ENCODE measurements around the gene MORC3. TPM values are rescaled to one million over a fixed set of nuclear protein-coding genes. Genes with fewer than 3 reads are reported as not detected.
"Not testable (repeated sequence)": the region's sequence is repeated elsewhere in the genome, so short reads cannot be mapped to it uniquely, and the experiment has no call there.

MORC3 gene
- total RNA-seq, 2 experiments from 2014 or later = 26.7 to 28.6 TPM

DNA sequence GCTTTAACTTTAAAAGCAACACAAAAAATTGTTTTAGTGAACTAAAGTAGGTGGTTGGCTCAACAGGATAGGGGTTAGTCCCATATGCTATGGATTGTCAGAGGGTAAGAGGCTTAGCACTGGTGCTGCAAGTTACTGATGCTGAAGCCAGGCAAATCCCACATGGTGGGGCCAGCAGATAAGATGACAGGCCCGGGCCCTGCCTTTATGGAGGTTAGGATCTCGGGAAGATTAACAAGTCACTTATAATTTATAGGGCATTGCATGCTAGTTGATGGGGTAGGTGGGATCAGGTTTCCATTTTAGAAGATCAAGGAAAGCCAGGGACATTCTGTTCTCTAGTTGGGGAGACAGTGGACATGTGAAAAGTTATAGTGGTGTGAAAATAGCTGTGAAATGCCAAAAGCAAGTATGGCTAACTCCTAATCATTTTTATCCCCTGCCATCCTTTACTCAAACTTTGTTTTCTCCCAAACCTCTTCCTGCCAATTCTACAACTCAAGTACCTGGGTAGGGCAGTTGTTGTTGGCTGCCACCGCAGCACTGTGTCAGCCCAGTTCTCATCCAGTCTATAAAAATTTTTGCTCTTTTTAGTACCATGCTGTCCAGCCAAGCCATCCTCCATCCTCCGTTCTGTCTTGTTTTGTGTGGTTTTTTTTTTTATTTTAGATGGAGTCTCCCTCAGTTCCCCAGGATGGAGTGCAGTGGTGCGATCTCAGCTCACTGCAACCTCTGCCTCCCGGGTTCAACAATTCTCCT lies 75.5 kb downstream of the MORC3 start:
- H3K4me3 Mint-ChIP-seq = no peak overlapping the region
- CTCF ChIA-PET = interaction anchor here (1.8 kb wide), 1 partner anchor 254 kb away, joined by 3 read pairs; no protein-coding TSS in a partner anchor
- no peak overlapping the region for H3K27ac Mint-ChIP-seq
- peaks cover 4% of the 10 kb centered on the region for H3K9me3 Mint-ChIP-seq
- peaks cover 64% of the 10 kb centered on the region for H3K36me3 Mint-ChIP-seq (ENCODE audit: low read depth)
- intact Hi-C loops (cut with micrococcal nuclease) = no loop called here
- H3K4me1 Mint-ChIP-seq (ENCODE audit: low read depth) = no peaks in the 10 kb centered on the region
- DNase-seq = no peak
- no peaks in the 10 kb centered on the region for H3K27me3 Mint-ChIP-seq (ENCODE audit: low read depth)

DNA sequence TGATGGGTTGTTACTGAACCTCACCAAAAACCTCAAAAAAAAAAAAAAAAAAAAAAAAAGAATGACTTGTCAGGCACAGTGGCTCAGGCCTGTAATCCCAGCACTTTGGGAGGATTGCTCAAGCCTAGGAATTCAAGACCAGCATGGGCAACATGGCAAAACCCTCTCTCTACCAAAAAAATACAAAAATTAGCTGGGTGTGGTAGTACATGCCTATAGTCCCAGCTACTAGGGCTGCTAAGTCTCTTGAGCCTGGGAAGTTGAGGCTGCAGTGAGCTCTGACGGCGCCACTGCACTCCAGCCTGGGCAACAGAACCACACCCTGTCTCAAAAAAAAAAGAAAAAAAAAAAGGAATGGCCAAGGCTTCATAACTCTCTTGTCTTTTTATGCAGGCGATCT lies 76.3 kb downstream of the MORC3 start:
- intact Hi-C loops (cut with micrococcal nuclease) = no loop called here
- no peak for DNase-seq
- H3K9me3 Mint-ChIP-seq = peaks cover 4% of the 10 kb centered on the region
- CTCF ChIA-PET = interaction anchor here (1.8 kb wide), 1 partner anchor 255 kb away, joined by 3 read pairs; no protein-coding TSS in a partner anchor
- H3K4me1 Mint-ChIP-seq (ENCODE audit: low read depth) = no peaks in the 10 kb centered on the region
- H3K27ac Mint-ChIP-seq = no peak overlapping the region
- no peak overlapping the region for H3K4me3 Mint-ChIP-seq
- H3K27me3 Mint-ChIP-seq (ENCODE audit: low read depth) = no peaks in the 10 kb centered on the region
- peaks cover 62% of the 10 kb centered on the region for H3K36me3 Mint-ChIP-seq (ENCODE audit: low read depth)

DNA sequence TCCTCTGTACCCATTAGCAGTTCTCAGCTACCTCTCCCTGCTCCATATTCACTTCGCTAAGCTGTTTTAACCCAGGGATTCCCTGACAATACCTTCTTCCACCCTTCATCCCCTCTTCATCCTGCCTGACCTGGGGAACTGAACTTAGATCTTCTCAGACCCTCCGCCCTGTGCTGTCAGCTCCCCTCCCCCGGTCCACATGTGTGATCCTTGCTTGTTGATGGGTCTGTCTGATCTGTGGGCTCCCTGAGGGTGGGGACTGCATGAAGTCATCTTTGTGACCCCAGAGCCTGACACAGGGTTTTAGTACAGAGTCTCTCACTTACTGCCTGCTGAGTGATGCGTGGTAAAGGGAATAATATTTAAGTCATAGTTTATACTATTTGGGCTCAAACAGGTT lies 77.0 kb downstream of the MORC3 start:
- H3K4me1 Mint-ChIP-seq (ENCODE audit: low read depth) = no peaks in the 10 kb centered on the region
- H3K9me3 Mint-ChIP-seq = peaks cover 3% of the 10 kb centered on the region
- peaks cover 58% of the 10 kb centered on the region for H3K36me3 Mint-ChIP-seq (ENCODE audit: low read depth)
- H3K27me3 Mint-ChIP-seq (ENCODE audit: low read depth) = no peaks in the 10 kb centered on the region
- intact Hi-C loops (cut with micrococcal nuclease) = no loop called here
- H3K4me3 Mint-ChIP-seq = no peak overlapping the region
- no peak for DNase-seq
- no peak overlapping the region for H3K27ac Mint-ChIP-seq
- CTCF ChIA-PET = interaction anchor here (1.8 kb wide), 1 partner anchor 255 kb away, joined by 3 read pairs; no protein-coding TSS in a partner anchor

DNA sequence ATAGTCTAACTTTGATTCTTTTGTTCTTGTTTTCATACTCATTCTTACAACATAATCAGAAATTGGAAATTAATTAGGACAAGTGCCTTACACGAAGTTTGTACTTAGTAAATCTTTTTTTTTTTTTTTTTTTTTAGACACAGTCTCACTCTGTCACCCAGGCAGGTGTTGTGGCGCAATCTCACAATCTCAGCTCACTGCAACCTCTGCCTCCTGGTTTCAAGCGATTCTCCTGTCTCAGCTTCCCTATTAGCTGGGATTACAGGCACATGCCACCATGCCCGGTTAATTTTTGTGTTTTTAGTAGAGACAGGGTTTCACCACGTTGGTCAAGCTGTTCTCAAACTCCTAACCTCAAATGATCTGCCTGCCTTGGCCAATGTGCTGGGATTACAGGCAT lies 77.6 kb downstream of the MORC3 start:
- CTCF ChIA-PET = interaction anchor here (1.8 kb wide), 1 partner anchor 256 kb away, joined by 3 read pairs; no protein-coding TSS in a partner anchor
- no peak overlapping the region for H3K27ac Mint-ChIP-seq
- H3K4me3 Mint-ChIP-seq = no peak overlapping the region
- intact Hi-C loops (cut with micrococcal nuclease) = no loop called here
- H3K27me3 Mint-ChIP-seq (ENCODE audit: low read depth) = no peaks in the 10 kb centered on the region
- H3K36me3 Mint-ChIP-seq (ENCODE audit: low read depth) = peaks cover 54% of the 10 kb centered on the region
- H3K9me3 Mint-ChIP-seq = no peaks in the 10 kb centered on the region
- DNase-seq = no peak
- no peaks in the 10 kb centered on the region for H3K4me1 Mint-ChIP-seq (ENCODE audit: low read depth)

DNA sequence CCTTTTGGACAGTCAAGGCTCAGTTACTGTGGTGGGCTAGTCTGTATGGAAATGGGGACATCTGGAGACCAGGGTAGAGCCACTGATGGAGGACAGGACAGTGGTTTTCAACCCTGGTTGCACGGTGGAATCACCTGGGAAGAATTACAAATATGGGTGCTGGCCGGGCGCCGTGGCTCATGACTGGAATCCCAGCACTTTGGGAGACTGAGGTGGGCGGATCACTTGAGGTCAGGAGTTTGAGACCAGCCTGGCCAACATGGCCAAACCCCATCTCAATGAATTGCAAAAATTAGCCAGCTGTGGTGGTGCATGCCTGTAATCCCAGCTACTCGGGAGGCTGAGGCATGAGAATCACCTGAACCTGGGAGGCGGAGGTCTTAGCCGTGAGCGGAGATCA lies 79.7 kb downstream of the MORC3 start:
- H3K4me1 Mint-ChIP-seq (ENCODE audit: low read depth); H3K4me3 Mint-ChIP-seq; intact Hi-C loops (cut with micrococcal nuclease); H3K27me3 Mint-ChIP-seq (ENCODE audit: low read depth); DNase-seq; H3K9me3 Mint-ChIP-seq; H3K27ac Mint-ChIP-seq: not testable (repeated sequence)
- peaks cover 46% of the 10 kb centered on the region for H3K36me3 Mint-ChIP-seq (ENCODE audit: low read depth)
- CTCF ChIA-PET = interaction anchor here (0.7 kb wide), 1 partner anchor 41 kb away, joined by 3 read pairs; no protein-coding TSS in a partner anchor

DNA sequence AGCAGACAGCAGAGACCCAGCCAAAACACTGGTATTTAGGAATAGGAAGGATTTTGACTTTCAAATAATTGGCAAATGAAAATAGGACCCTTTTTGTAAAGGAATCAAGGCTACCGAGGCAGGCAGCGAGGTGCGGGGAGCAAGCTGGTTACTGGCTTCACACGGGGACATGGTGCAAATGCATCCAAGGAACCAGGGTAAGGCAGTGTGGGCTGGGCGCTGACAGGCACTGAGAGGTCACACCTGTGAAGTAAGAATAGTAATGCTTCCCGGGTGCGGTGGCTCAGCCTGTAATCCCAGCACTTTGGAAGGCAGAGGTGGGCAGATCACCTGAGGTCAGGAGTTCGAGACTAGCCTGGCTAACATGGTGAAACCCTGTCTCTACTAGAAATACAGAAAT lies 80.7 kb downstream of the MORC3 start:
- no peaks in the 10 kb centered on the region for H3K9me3 Mint-ChIP-seq
- DNase-seq = no peak
- H3K27ac Mint-ChIP-seq = no peak overlapping the region
- H3K36me3 Mint-ChIP-seq (ENCODE audit: low read depth) = peaks cover 43% of the 10 kb centered on the region
- no peak overlapping the region for H3K4me3 Mint-ChIP-seq
- intact Hi-C loops (cut with micrococcal nuclease) = no loop called here
- H3K4me1 Mint-ChIP-seq (ENCODE audit: low read depth) = no peaks in the 10 kb centered on the region
- H3K27me3 Mint-ChIP-seq (ENCODE audit: low read depth) = no peaks in the 10 kb centered on the region
- CTCF ChIA-PET = no interaction called here

DNA sequence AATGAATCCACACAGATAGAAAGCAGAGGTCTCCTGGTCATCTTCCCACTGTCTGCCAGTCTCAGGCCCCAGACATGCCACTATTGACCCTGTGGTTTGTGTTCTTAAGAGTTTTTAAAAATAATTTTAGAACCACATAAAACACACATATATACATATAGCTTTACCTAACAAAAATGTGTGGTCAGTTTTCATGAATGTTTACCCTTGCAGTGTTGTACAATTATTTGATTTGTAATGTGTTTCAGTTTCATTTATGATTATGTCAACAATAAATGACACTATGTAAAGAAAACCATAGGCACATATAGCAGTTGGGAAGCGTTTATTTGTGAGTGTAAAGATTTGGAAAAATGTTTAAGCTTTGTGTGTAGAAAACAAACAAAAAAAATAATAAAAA lies 82.3 kb downstream of the MORC3 start:
- Mint-ChIP-seq H3K9me3 (no peaks in the 10 kb centered on the region), H3K36me3 (ENCODE audit: low read depth) (peaks cover 38% of the 10 kb centered on the region), H3K4me3 (no peak overlapping the region), H3K27me3 (ENCODE audit: low read depth) (no peaks in the 10 kb centered on the region), H3K27ac (no peak overlapping the region), H3K4me1 (ENCODE audit: low read depth) (no peaks in the 10 kb centered on the region)
- no peak for DNase-seq
- intact Hi-C loops (cut with micrococcal nuclease) = no loop called here
- CTCF ChIA-PET = interaction anchor here (0.9 to 1.0 kb wide), 2 partner anchors 11 to 17 kb away, joined by 3 to 4 read pairs; no protein-coding TSS in a partner anchor

DNA sequence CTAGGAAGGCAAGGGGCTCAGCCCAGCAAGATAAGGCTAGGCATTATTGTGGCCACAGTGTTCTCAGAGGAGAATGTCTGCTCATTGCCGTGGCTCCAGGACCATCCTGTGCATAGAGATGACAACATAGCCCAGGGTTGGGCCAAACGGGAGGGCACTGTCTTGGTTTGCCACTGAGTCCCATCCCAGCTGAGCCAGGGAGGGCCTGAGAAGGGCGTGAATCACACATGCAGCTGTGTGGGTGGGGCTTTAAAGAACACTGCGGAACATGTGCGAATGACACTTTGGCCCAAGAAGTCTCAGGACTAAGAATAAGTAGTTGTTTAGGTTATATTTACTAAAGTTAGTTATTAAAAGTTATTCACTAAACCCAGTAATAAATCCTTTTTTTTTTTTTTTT lies 83.7 kb downstream of the MORC3 start:
- Mint-ChIP-seq H3K27me3 (ENCODE audit: low read depth) (no peaks in the 10 kb centered on the region), H3K36me3 (ENCODE audit: low read depth) (peaks cover 43% of the 10 kb centered on the region), H3K27ac (no peak overlapping the region), H3K4me1 (ENCODE audit: low read depth) (no peaks in the 10 kb centered on the region), H3K4me3 (no peak overlapping the region), H3K9me3 (no peaks in the 10 kb centered on the region)
- CTCF ChIA-PET = interaction anchor here (1.0 kb wide), 1 partner anchor 13 kb away, joined by 3 read pairs; no protein-coding TSS in a partner anchor
- intact Hi-C loops (cut with micrococcal nuclease) = no loop called here
- DNase-seq = no peak

DNA sequence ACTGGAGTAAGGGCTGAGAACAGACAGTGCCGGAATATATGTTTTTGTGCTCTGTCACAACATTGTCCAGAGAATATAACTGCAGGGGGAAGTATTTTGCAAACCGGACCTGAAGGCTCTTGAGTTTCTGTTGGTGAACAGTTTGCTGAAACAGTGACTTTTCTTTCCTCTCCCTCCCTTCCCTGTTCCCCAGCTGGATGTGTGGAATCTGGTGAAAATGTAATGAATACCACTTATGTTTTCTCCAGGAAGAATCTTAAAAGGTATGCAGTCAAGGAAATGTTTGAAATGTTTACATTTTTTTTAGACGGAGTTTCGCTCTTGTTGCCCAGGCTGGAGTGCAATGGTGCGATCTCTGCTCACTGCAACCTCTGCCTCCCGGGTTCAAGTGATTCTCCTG lies 88.6 kb downstream of the MORC3 start:
- no peak for DNase-seq
- intact Hi-C loops (cut with micrococcal nuclease) = no loop called here
- Mint-ChIP-seq H3K27me3 (ENCODE audit: low read depth) (no peaks in the 10 kb centered on the region), H3K9me3 (no peaks in the 10 kb centered on the region), H3K36me3 (ENCODE audit: low read depth) (peaks cover 44% of the 10 kb centered on the region), H3K4me3 (no peak overlapping the region), H3K27ac (no peak overlapping the region), H3K4me1 (ENCODE audit: low read depth) (no peaks in the 10 kb centered on the region)
- CTCF ChIA-PET = no interaction called here

DNA sequence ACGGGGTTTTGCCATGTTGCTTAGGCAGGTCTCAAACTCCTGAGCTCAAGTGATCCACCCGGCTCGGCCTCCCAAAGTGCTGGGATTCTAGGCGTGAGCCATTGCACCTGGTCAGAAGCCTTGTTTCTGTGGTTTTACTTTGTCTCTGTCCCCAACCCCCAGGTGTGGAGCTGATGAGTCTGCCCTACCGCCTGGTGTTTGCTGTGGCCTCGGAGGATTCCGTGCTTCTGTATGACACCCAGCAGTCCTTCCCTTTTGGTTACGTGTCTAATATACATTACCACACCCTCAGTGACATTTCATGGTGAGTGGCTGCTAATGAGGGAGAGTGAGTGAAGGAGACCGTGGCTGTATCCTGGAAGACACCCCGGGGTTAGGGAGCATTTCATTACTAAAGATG lies 91.3 kb downstream of the MORC3 start:
- Mint-ChIP-seq H3K4me1 (ENCODE audit: low read depth) (no peaks in the 10 kb centered on the region), H3K4me3 (no peak overlapping the region), H3K36me3 (ENCODE audit: low read depth) (peaks cover 59% of the 10 kb centered on the region), H3K27me3 (ENCODE audit: low read depth) (no peaks in the 10 kb centered on the region), H3K9me3 (no peaks in the 10 kb centered on the region), H3K27ac (no peak overlapping the region)
- no peak for DNase-seq
- CTCF ChIA-PET = no interaction called here
- intact Hi-C loops (cut with micrococcal nuclease) = no loop called here

DNA sequence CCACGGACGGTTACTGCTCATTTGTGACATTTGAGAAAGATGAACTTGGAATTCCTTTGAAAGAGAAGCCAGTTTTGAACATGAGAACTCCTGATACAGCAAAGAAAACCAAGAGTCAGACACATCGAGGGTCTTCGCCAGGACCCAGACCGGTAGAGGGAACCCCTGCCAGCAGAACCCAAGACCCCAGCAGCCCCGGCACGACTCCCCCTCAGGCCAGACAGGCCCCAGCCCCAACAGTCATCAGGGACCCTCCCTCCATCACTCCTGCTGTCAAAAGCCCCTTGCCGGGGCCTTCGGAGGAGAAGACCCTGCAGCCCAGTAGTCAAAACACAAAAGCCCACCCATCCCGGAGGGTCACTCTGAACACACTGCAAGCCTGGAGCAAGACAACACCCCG lies 92.9 kb downstream of the MORC3 start:
- DNase-seq = no peak

DNA sequence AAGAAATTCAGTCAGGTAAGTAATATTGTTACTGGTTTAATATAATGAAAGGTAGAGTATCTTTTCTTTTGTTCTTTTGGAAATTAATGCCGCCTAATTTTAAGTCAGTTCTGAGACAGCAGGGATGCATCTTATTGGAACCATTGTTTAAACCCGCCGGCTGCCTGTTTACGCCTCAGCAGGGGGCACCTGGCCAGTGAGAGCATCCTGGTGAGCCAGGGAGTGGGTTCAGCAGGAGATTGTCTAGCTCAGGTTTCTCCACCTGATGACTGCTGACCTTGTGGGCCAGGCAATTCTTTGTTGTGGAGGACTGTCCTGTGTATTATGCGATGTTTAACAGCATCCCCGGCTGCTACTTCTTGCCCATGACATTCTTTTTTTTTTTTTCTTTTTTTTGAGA lies 95.4 kb downstream of the MORC3 start:
- intact Hi-C loops (cut with micrococcal nuclease) = no loop called here
- Mint-ChIP-seq H3K9me3 (no peaks in the 10 kb centered on the region), H3K27me3 (ENCODE audit: low read depth) (no peaks in the 10 kb centered on the region), H3K4me3 (no peak overlapping the region), H3K27ac (no peak overlapping the region), H3K4me1 (ENCODE audit: low read depth) (no peaks in the 10 kb centered on the region), H3K36me3 (ENCODE audit: low read depth) (peaks cover 47% of the 10 kb centered on the region)
- CTCF ChIA-PET = interaction anchor here (0.6 kb wide), 1 partner anchor 144 kb away, joined by 4 read pairs; no protein-coding TSS in a partner anchor
- DNase-seq = no peak

More for the DNA sequence above, 92.9 kb downstream of the MORC3 start:
- H3K27ac Mint-ChIP-seq = no peak overlapping the region
- H3K4me3 Mint-ChIP-seq = no peak overlapping the region
- no peaks in the 10 kb centered on the region for H3K4me1 Mint-ChIP-seq (ENCODE audit: low read depth)
- CTCF ChIA-PET = no interaction called here
- H3K36me3 Mint-ChIP-seq (ENCODE audit: low read depth) = peaks cover 54% of the 10 kb centered on the region
- H3K27me3 Mint-ChIP-seq (ENCODE audit: low read depth) = no peaks in the 10 kb centered on the region
- intact Hi-C loops (cut with micrococcal nuclease) = no loop called here
- no peaks in the 10 kb centered on the region for H3K9me3 Mint-ChIP-seq

DNA sequence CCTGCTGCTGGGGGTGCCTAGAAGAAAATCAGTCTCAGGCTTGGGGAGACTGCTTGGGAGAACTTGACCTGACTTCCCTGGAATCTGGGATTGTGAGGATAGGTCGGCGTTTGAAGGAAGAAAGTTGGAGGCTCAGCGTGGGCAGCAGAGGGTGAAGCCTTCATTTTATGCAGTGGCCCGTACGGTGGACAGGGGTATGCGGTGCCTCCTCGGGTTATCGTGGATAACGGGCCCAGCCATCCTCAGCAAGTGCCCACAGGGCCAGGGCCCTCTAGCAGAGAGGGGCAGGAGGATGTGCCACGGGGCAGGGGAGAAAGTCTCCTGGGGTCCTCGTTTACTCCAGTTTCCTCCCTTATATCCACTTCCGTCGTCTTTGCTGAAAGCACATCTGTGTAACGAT lies 99.2 kb downstream of the MORC3 start:
- Mint-ChIP-seq H3K36me3 (ENCODE audit: low read depth) (peaks cover 25% of the 10 kb centered on the region), H3K4me3 (no peak overlapping the region), H3K27ac (no peak overlapping the region), H3K4me1 (ENCODE audit: low read depth) (no peaks in the 10 kb centered on the region), H3K9me3 (no peaks in the 10 kb centered on the region), H3K27me3 (ENCODE audit: low read depth) (no peaks in the 10 kb centered on the region)
- intact Hi-C loops (cut with micrococcal nuclease) = no loop called here
- DNase-seq = no peak
- CTCF ChIA-PET = interaction anchor here (0.6 to 1.9 kb wide), 5 partner anchors 10 to 141 kb away, joined by 3 to 7 read pairs (median 4); no protein-coding TSS in a partner anchor

Data from activated naive CD4-positive, alpha-beta T cell treated with anti-CD3 and anti-CD28 coated beads for 36 hours (primary cell).